ENCODE results near the gene SERTAD1.

The SERTAD1 gene

DNA sequence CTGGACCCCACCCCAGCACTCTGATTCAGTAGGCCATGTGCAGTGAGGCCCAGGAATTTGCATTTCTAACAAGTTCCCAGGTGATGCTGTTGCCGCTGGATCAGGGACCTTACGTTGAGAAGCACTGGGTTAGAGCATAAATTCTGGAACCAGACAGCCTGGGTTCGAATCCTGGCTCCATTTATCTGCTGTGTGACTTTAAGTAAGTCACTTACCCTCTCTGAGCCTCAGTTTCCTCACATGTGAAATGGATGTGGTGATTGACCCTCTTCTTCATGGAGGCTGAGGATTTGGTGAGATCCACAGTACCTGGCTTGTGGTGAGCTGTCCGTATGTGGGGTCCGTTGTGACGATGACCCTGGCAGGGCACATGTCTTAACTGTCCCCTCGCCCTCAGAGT, 51.7 kb downstream of the SERTAD1 start:
- ATAC-seq: no peak

DNA sequence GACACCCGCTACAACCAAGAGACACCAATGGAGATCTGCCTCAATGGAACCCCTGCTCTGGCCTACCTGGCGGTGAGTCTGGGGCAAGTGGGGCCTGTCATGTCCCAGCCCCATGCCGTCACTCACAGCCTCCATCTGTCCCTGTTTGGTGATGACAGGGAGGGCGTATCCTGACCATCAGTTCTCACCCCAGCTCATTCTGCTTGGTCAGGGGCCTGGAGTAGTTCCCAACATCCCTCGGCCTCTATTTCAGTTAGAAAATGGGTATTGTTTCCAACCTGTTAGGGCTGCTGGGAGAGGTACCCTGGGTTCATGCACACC, 54.0 kb downstream of the SERTAD1 start:
- no peak for ATAC-seq

Measured in activated CD4-positive, CD25-positive, alpha-beta regulatory T cell treated with anti-CD3 and anti-CD28 coated beads, Interleukin-2, amount 50 U/mL, for 24 hours (primary cell).